ENCODE data around the gene CBL.
A peak's percentile ranks its signal among the peaks of the same experiment; 100 is the strongest.

CBL gene

GRCh38 chr11:119206511-119207414 is 624 bp downstream of the CBL start:
- peak overlapping the region; percentile 78 for H3K4me2 ChIP-seq (ENCODE audit: low read depth, low read length, poor library complexity, severe bottlenecking)
- H3K9me2 ChIP-seq (replicated peaks; ENCODE audit: low read depth, low read length), result no peaks in the 10 kb centered on the region
- H3K9ac ChIP-seq (ENCODE audit: low read depth, low read length, poor library complexity, severe bottlenecking), result peak overlapping the region; percentile 95
- TF ChIP-seq CTCF (conservative IDR thresholded peaks at IDR 0.05; ENCODE audit: low read length) (no peak), EZH2phosphoT487 (IDR thresholded peaks at IDR 0.05; ENCODE audit: borderline replicate concordance) (no peak)
- no peaks in the 10 kb centered on the region for H3K27me3 ChIP-seq (ENCODE audit: insufficient read depth, low read length, poor library complexity, severe bottlenecking)
- no peaks in the 10 kb centered on the region for H3F3A ChIP-seq (ENCODE audit: low read depth)
- peaks cover 55% of the 10 kb centered on the region for H3K79me2 ChIP-seq (ENCODE audit: insufficient read depth, low read length)
- peak overlapping the region; percentile 100 for H3K4me3 ChIP-seq (ENCODE audit: low read length, poor library complexity, severe bottlenecking)
- H3K4me1 ChIP-seq (ENCODE audit: insufficient read depth, low read length, poor library complexity, severe bottlenecking), result peaks cover 35% of the 10 kb centered on the region
- peaks cover 41% of the 10 kb centered on the region for H4K20me1 ChIP-seq (ENCODE audit: insufficient read depth, low read length, poor library complexity, severe bottlenecking)
- H2AFZ ChIP-seq (ENCODE audit: low read length), result peak overlapping the region; percentile 98
- H3K36me3 ChIP-seq (ENCODE audit: insufficient read depth, low read length), result no peaks in the 10 kb centered on the region
- H3K9me3 ChIP-seq (ENCODE audit: insufficient read depth, low read depth, low read length), result no peaks in the 10 kb centered on the region

GRCh38 chr11:119207415-119207960 is 1.3 kb downstream of the CBL start:
- H3K9me2 ChIP-seq (replicated peaks; ENCODE audit: low read depth, low read length), result no peaks in the 10 kb centered on the region

GRCh38 chr11:119209186-119209585 is 3.0 kb downstream of the CBL start:
- Histone ChIP-seq H3K9ac (ENCODE audit: low read depth, low read length, poor library complexity, severe bottlenecking) (peak overlapping the region; percentile 44), H3K4me2 (ENCODE audit: low read depth, low read length, poor library complexity, severe bottlenecking) (peak overlapping the region; percentile 78), H3K36me3 (ENCODE audit: insufficient read depth, low read length) (no peaks in the 10 kb centered on the region), H3K4me1 (ENCODE audit: insufficient read depth, low read length, poor library complexity, severe bottlenecking) (peaks cover 35% of the 10 kb centered on the region), H2AFZ (ENCODE audit: low read length) (no peak overlapping the region), H4K20me1 (ENCODE audit: insufficient read depth, low read length, poor library complexity, severe bottlenecking) (peaks cover 47% of the 10 kb centered on the region), H3K79me2 (ENCODE audit: insufficient read depth, low read length) (peaks cover 75% of the 10 kb centered on the region), H3K4me3 (ENCODE audit: low read length, poor library complexity, severe bottlenecking) (peak overlapping the region; percentile 100), H3K27me3 (ENCODE audit: insufficient read depth, low read length, poor library complexity, severe bottlenecking) (no peaks in the 10 kb centered on the region), H3F3A (ENCODE audit: low read depth) (no peaks in the 10 kb centered on the region), H3K9me2 (replicated peaks; ENCODE audit: low read depth, low read length) (no peaks in the 10 kb centered on the region), H3K9me3 (ENCODE audit: insufficient read depth, low read depth, low read length) (no peaks in the 10 kb centered on the region)
- TF ChIP-seq CTCF (conservative IDR thresholded peaks at IDR 0.05; ENCODE audit: low read length) (no peak), EZH2phosphoT487 (IDR thresholded peaks at IDR 0.05; ENCODE audit: borderline replicate concordance) (no peak)

More at GRCh38 chr11:119207415-119207960, 1.3 kb downstream of the CBL start:
- H3F3A ChIP-seq (ENCODE audit: low read depth), result no peaks in the 10 kb centered on the region
- H2AFZ ChIP-seq (ENCODE audit: low read length), result no peak overlapping the region
- H4K20me1 ChIP-seq (ENCODE audit: insufficient read depth, low read length, poor library complexity, severe bottlenecking), result peaks cover 41% of the 10 kb centered on the region
- H3K4me3 ChIP-seq (ENCODE audit: low read length, poor library complexity, severe bottlenecking), result peak overlapping the region; percentile 100
- H3K36me3 ChIP-seq (ENCODE audit: insufficient read depth, low read length), result no peaks in the 10 kb centered on the region
- H3K9me3 ChIP-seq (ENCODE audit: insufficient read depth, low read depth, low read length), result no peaks in the 10 kb centered on the region
- peak overlapping the region; percentile 95 for H3K9ac ChIP-seq (ENCODE audit: low read depth, low read length, poor library complexity, severe bottlenecking)
- H3K79me2 ChIP-seq (ENCODE audit: insufficient read depth, low read length), result peaks cover 58% of the 10 kb centered on the region
- H3K4me1 ChIP-seq (ENCODE audit: insufficient read depth, low read length, poor library complexity, severe bottlenecking), result peaks cover 35% of the 10 kb centered on the region
- TF ChIP-seq CTCF (conservative IDR thresholded peaks at IDR 0.05; ENCODE audit: low read length) (no peak), EZH2phosphoT487 (IDR thresholded peaks at IDR 0.05; ENCODE audit: borderline replicate concordance) (no peak)
- H3K4me2 ChIP-seq (ENCODE audit: low read depth, low read length, poor library complexity, severe bottlenecking), result peak overlapping the region; percentile 78
- H3K27me3 ChIP-seq (ENCODE audit: insufficient read depth, low read length, poor library complexity, severe bottlenecking), result no peaks in the 10 kb centered on the region
